GM18870 (cell line): ENCODE data around the gene MINDY4.
A peak's percentile ranks its signal among the peaks of the same experiment; 100 is the strongest.

Source experiments
- ATAC-seq: cut with Tn5 transposase; IDR thresholded peaks from one replicate; pipeline ENCODE4 v1.9.1; 2021; ENCODE audit warnings: moderate library complexity; ENCODE audit not compliant: unreplicated experiment

Gene MINDY4

GRCh38 chr7:30741289-30741688 is 29.9 kb upstream of the MINDY4 start:
- ATAC-seq = no peak

GRCh38 chr7:30743371-30744074 is 27.7 kb upstream of the MINDY4 start:
- ATAC-seq = no peak

DNA sequence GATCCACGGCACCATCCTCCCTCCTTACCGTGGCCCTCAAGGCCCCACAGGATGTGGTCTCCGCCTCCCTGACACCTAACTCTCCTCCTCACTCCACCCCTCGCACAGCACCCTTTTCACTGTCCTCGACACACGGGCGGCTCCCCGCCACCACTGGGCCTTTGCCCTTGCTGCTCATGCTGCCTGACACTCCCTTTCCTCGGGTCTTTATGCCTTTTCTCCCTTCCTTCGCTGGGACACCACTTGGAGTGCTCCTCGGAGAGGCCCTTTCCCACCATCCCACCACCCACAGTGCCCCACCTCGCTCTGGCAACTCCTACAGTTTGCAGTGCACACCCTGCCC is 27.2 kb upstream of the MINDY4 start:
- ATAC-seq = no peak

DNA sequence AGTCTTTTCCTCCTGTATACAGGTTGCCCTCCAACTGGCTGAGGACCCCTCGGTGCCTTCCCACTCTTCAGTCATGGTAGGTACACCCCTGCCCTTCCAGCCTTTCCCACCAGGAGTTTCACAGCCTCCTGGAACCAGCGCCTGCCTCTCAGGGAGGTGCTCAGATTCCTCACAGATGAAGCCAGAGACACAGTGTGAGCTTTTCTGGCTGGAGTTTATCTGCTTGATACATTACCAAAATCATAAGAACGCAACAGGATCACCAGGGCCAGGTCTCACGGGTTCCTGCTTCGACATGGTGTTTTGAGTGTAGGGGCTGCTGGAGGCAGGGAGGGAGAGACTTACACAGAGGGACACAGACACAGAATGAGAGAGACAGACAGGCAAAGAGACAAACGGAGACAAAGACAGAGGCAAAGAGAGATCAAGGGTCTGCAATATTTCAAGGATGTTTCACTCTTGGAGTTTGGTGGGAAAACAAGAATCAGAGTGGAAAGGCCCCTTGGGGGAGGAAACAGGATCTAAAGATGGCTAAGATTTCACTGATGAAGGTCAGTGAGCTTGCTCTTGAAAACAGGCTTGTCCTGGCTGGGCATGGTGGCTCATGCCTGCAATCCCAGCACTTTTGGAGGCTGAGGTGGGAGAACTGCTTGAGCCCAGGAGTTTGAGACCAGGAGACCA is 25.8 kb upstream of the MINDY4 start:
- ATAC-seq = no peak

GRCh38 chr7:30750010-30750409 is 21.2 kb upstream of the MINDY4 start:
- no peak for ATAC-seq

GRCh38 chr7:30750683-30751650 is 20.2 kb upstream of the MINDY4 start:
- ATAC-seq = no peak

DNA sequence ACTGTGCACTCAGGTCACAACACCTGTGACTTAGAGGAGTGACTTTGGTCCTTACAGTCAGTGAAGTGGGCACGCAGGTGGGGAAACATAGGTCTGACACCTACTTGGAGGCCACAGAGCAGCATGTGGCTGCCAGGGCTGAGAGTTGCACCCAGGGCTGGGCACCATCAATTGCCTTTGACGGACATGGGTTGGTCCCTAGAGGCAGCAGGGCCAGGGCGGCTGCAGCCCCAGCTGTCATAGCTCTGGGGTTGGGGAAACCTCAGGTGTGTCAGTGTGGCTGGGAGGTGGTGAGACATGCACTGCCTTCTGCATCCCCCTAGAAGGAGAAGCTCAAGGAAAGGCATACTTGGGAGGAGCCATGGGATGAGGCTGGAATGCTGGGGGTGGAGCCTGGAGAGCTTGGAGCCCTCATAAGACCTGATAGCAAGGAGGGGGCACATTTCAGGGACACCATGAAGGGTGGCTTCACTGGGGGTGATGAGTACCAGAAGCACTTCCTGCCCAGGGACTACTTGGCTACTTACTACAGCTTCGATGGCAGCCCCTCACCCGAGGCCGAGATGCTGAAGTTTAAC is 19.4 kb upstream of the MINDY4 start, which contains the start of gene INMT:
TSS of gene INMT (plus strand) at position 440 of the 578 bp plus-strand sequence. CDS start at position 456, 16 bp downstream.
- ATAC-seq = no peak

- ATAC-seq = no peak
Measured at GRCh38 chr7:30752484-30752883, 18.7 kb upstream of the MINDY4 start.

DNA sequence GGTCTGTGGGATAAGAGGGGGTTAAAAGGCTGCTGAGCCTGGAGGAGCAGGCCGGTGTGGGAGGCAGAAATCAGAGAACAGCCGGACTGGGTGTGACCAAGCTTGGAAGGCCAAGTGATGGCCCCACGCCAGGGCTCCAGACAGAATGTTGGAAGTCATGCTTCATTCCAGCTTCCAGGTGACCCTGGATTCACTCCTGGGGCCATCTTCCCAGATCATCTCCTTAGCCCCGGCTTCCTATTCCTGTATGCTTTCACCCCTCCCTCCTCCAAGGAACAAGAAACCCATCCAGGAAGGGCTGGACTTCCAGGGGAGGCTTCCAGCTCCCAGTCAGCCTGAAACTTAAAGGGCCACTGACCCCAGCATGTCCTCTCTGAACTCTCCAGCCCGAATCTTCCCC is 18.2 kb upstream of the MINDY4 start:
- no peak for ATAC-seq

GRCh38 chr7:30754315-30754877 is 16.8 kb upstream of the MINDY4 start:
- ATAC-seq = no peak

GRCh38 chr7:30755384-30756154 is 15.6 kb upstream of the MINDY4 start:
- ATAC-seq = no peak

- ATAC-seq = no peak
Measured at GRCh38 chr7:30757342-30757692, 13.9 kb upstream of the MINDY4 start.

DNA sequence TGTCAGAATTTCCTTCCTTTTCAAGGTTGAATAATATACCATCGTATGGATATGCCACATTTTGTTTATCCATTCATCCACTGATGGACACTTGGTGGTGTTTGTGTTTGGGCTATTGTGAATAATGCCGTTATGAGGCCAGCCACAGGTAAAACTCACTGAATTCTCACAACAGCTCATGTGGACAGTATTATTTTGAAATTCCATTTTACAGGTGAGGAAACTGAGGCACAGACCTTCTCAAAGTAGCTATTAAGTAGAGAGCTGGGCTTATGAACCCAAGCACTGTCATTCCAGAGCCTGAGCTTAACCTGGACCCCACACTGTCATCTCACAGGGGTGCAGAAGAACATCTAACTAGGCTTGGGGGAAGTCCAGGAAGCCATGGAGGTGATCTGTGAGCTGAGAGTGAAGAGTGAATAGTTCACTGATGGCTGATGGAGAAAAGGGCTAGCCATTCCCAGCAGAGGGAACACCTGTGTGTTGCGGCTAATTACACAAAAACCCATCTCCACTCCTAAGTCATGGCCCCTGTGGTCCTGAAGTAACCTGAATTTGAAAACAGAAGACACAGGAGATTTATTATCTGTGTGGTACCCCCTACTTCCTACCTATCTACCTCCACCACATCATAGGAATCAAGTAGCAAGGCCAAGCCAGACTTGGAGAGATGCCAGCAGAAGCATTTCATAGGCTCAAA is 10.6 kb upstream of the MINDY4 start:
- ATAC-seq = no peak

- no peak for ATAC-seq
Measured at GRCh38 chr7:30761214-30762156, 9.7 kb upstream of the MINDY4 start.

- ATAC-seq = peak; percentile 93
Measured at GRCh38 chr7:30764030-30764975, 6.9 kb upstream of the MINDY4 start.

- no peak for ATAC-seq
Measured at GRCh38 chr7:30765408-30765807, 5.8 kb upstream of the MINDY4 start.

DNA sequence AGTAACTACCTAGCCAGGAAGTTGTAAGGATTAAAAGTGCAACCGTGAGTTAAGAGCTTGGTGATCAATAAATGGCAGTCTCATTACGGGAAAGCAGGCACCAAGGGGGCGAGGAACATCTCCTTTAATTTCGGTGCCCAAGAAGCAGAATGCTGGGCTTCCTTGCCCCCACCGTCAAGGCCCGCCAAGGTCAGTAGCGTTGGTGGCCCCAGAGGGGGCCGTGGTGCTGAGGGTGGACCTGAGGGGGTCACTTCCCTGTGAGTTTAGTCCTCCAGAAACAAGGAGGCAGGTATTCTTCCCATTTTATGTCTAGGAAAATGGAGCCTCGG is 408 bp upstream of the MINDY4 start:
- no peak for ATAC-seq
